ENCODE data around the gene ZC3HAV1L. TPM values are rescaled to one million over a fixed set of nuclear protein-coding genes. Genes with fewer than 3 reads are reported as not detected.
"Not testable (repeated sequence)": the region's sequence is repeated elsewhere in the genome, so short reads cannot be mapped to it uniquely, and the experiment has no call there.

Gene ZC3HAV1L
- total and polyA plus RNA-seq, 10 of the 15 experiments (the other 5 are each of a cell fraction or from before 2014, with no cell fraction given): 0.09 to 16.3 (median 4.9) TPM

- TF ChIP-seq RUNX3 (IDR thresholded peaks at IDR 0.05; ENCODE audit: low read length): no peak
- TF ChIP-seq HDGF (IDR thresholded peaks at IDR 0.05): no peak
- TF ChIP-seq, protein P1, sequence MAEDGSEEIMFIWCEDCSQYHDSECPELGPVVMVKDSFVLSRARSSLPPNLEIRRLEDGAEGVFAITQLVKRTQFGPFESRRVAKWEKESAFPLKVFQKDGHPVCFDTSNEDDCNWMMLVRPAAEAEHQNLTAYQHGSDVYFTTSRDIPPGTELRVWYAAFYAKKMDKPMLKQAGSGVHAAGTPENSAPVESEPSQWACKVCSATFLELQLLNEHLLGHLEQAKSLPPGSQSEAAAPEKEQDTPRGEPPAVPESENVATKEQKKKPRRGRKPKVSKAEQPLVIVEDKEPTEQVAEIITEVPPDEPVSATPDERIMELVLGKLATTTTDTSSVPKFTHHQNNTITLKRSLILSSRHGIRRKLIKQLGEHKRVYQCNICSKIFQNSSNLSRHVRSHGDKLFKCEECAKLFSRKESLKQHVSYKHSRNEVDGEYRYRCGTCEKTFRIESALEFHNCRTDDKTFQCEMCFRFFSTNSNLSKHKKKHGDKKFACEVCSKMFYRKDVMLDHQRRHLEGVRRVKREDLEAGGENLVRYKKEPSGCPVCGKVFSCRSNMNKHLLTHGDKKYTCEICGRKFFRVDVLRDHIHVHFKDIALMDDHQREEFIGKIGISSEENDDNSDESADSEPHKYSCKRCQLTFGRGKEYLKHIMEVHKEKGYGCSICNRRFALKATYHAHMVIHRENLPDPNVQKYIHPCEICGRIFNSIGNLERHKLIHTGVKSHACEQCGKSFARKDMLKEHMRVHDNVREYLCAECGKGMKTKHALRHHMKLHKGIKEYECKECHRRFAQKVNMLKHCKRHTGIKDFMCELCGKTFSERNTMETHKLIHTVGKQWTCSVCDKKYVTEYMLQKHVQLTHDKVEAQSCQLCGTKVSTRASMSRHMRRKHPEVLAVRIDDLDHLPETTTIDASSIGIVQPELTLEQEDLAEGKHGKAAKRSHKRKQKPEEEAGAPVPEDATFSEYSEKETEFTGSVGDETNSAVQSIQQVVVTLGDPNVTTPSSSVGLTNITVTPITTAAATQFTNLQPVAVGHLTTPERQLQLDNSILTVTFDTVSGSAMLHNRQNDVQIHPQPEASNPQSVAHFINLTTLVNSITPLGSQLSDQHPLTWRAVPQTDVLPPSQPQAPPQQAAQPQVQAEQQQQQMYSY (CRISPR knock-in tag; IDR thresholded peaks at IDR 0.05): no peak
- TF ChIP-seq POU2F2 (IDR thresholded peaks at IDR 0.05; ENCODE audit: borderline replicate concordance, low read depth, low read length): no peak
- TF ChIP-seq EP300 (IDR thresholded peaks at IDR 0.05; ENCODE audit: borderline replicate concordance in 1 of 2, control insufficient read depth in 1 of 2, low read depth in 2 of 2, low read length in 2 of 2): no peak
- TF ChIP-seq FOXK2 (IDR thresholded peaks at IDR 0.05): no peak
- TF ChIP-seq EGR1 (IDR thresholded peaks at IDR 0.05; ENCODE audit: borderline replicate concordance in 1 of 2, low read depth in 2 of 2, low read length in 2 of 2): no peak
- TF ChIP-seq ZBTB4 (CRISPR knock-in tag; IDR thresholded peaks at IDR 0.05): no peak
- TF ChIP-seq, protein P2, sequence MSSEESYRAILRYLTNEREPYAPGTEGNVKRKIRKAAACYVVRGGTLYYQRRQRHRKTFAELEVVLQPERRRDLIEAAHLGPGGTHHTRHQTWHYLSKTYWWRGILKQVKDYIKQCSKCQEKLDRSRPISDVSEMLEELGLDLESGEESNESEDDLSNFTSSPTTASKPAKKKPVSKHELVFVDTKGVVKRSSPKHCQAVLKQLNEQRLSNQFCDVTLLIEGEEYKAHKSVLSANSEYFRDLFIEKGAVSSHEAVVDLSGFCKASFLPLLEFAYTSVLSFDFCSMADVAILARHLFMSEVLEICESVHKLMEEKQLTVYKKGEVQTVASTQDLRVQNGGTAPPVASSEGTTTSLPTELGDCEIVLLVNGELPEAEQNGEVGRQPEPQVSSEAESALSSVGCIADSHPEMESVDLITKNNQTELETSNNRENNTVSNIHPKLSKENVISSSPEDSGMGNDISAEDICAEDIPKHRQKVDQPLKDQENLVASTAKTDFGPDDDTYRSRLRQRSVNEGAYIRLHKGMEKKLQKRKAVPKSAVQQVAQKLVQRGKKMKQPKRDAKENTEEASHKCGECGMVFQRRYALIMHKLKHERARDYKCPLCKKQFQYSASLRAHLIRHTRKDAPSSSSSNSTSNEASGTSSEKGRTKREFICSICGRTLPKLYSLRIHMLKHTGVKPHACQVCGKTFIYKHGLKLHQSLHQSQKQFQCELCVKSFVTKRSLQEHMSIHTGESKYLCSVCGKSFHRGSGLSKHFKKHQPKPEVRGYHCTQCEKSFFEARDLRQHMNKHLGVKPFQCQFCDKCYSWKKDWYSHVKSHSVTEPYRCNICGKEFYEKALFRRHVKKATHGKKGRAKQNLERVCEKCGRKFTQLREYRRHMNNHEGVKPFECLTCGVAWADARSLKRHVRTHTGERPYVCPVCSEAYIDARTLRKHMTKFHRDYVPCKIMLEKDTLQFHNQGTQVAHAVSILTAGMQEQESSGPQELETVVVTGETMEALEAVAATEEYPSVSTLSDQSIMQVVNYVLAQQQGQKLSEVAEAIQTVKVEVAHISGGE (CRISPR knock-in tag; IDR thresholded peaks at IDR 0.05): no peak
- no peak for TF ChIP-seq ZNF24 (IDR thresholded peaks at IDR 0.05)
- TF ChIP-seq CREM (IDR thresholded peaks at IDR 0.05; ENCODE audit: low read depth): no peak
These were observed 42.6 kb upstream of the ZC3HAV1L start (continued) for GRCh38 chr7:139078399-139078798.

GRCh38 chr7:139077706-139078105 lies 41.9 kb upstream of the ZC3HAV1L start:
- RAD21 ChIA-PET (ENCODE audit: unreplicated experiment); POLR2A ChIA-PET; H2AFZ ChIP-seq (ENCODE audit: control insufficient read depth, low read depth, low read length); H3K9me3 ChIP-seq (replicated peaks; ENCODE audit: control insufficient read depth, insufficient read depth, low read length); SMC1A ChIA-PET (ENCODE audit: uncharacterized antibody, unreplicated experiment); H3K79me2 ChIP-seq (ENCODE audit: control insufficient read depth, insufficient read depth, low read length); intact Hi-C loops (cut with micrococcal nuclease; ENCODE audit: unreplicated experiment); FAIRE-seq; H3K4me1 ChIP-seq (ENCODE audit: control insufficient read depth, insufficient read depth, low read length); H3K4me3 ChIP-seq; H4K20me1 ChIP-seq (ENCODE audit: control insufficient read depth, insufficient read depth); H3K4me2 ChIP-seq (ENCODE audit: control insufficient read depth, insufficient read depth); BruUV-seq (replicated peaks); H3K27ac ChIP-seq (ENCODE audit: control insufficient read depth, insufficient read depth); DNase-seq (ENCODE audit: low read depth, low spot score); H3K27me3 ChIP-seq (replicated peaks in 1 of 2; ENCODE audit: control insufficient read depth in 2 of 2, insufficient read depth in 2 of 2, low read length in 1 of 2); ATAC-seq; H3K9ac ChIP-seq (ENCODE audit: control insufficient read depth, insufficient read depth, low read length): not testable (repeated sequence)
- CTCF ChIA-PET: interaction anchor here (0.8 to 1.1 kb wide), 6 partner anchors 8 to 191 kb away, joined by 3 to 5 read pairs (median 3); no protein-coding TSS in a partner anchor
- in situ Hi-C loops (cut with MboI): loop anchor here (5.0 kb wide), 1 partner anchor 190 kb away; no protein-coding TSS in a partner anchor
- WGBS (ENCODE audit: insufficient coverage, insufficient replicate concordance, low lambda C conversion rate, missing lambda C conversion rate): 98% methylated on average over 5 of the region's 5 CpGs
- H3K36me3 ChIP-seq (ENCODE audit: control insufficient read depth in 2 of 2, insufficient read depth in 2 of 2, low read length in 1 of 2): peaks cover 27 to 63% of the 10 kb centered on the region in 2 experiments
